Measurements from ENCODE around the gene DDR2.

Gene DDR2

GRCh38 chr1:162835157-162835899, 203.1 kb downstream of the DDR2 start:
- DNase-seq (ENCODE audit: low read depth in 2 of 2), result no peak

Data from stimulated activated CD4-positive, alpha-beta T cell treated with anti-CD3 and anti-CD28 coated beads, Interleukin-1b, Interleukin-23, amount 100 ng/mL, for 4 hours (primary cell).